NCI-H748 (cell line): Measurements from ENCODE around the gene TOMM40.
"Not testable (repeated sequence)": the region's sequence is repeated elsewhere in the genome, so short reads cannot be mapped to it uniquely, and the experiment has no call there.

Experiments
- DNase-seq: peaks from one replicate; lab custom pipeline; 2025; ENCODE audit not compliant: unreplicated experiment; lab: John Stamatoyannopoulos, UW

TOMM40 gene

DNA sequence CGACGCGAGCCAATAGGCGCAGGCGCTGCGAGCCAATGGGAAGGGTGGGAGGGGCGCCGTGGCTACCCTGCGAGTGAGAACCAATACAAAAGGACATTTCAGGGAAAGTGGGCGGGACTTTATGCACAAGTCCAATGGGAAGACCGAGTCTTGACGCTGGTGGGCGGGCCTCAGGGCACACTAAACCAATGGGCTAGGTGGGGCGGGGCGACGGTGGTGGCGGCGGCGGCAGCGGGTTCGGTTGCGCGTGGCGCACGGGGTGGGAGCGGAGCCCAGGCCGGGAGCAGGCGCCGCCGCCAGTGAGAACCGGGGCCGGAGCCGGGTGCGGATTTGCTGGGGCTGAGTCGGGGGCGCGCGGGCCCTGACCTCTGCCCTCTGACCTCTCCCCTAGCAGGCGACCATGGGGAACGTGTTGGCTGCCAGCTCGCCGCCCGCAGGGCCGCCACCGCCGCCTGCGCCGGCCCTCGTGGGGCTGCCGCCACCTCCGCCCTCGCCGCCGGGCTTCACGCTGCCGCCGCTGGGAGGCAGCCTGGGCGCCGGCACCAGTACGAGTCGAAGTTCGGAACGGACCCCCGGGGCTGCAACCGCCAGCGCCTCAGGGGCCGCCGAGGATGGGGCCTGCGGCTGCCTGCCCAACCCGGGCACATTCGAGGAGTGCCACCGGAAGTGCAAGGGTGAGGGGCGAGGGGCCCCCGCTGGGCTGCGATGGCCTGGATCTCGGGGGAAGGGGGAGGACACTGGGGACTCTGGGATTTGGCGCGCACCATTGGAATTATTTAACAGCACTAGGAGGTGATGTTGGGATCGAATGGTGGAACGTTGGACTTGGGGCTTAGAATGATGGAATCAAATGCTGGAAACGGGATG is at the start of gene TOMM40:
TSS of gene TOMM40 (plus strand) at position 239 of the 867 bp plus-strand sequence. CDS start at position 401, 162 bp downstream.
- DNase-seq, result peak; percentile 100

- DNase-seq, result no peak
These were observed 45.8 kb upstream of the TOMM40 start for GRCh38 chr19:44845286-44845611.

DNA sequence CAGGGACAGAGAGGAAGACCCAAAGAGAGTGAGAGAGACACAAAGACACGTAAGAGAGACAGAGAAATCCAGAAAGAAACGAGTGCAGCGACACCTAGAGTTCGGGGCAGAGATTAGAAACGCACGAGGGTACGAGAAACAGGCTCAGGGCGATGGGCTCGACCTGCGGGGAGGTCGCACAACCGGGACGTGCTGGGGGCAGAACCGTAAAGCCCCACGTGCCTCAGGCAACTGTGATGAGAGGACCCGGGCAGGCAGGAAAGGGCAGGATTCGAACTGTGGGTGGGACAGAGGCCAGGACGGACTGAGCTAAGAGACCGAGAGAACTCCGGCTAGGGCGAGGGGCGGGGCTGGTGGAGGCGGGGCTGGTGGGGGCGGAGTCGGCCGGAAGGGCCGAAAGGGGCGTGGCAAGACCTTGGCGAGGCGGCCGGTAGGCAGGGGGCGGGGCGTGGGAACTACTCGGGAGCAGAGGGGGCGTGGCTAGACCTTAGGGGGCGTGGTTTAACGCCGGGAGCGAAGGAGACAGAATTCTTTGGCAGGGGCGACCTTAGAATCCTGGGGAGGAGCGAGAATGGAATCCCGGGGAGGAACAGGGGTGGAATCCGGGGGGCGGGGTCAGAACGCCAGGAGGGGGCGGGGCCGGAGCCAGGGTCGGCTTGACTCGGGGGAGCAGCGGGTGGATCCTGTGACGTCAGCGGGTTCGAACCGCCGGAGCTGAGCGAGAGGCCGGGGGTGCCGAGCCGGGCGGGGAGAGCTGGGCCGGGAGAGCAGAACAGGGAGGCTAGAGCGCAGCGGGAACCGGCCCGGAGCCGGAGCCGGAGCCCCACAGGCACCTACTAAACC is 45.2 kb upstream of the TOMM40 start, which contains the start of gene NECTIN2:
TSS of gene NECTIN2 (plus strand) at position 686 of the 843 bp plus-strand sequence. CDS start 229 bp downstream, outside the sequence.
- peak; percentile 93 for DNase-seq

GRCh38 chr19:44846455-44847143 is 44.5 kb upstream of the TOMM40 start:
- peak; percentile 27 for DNase-seq

DNA sequence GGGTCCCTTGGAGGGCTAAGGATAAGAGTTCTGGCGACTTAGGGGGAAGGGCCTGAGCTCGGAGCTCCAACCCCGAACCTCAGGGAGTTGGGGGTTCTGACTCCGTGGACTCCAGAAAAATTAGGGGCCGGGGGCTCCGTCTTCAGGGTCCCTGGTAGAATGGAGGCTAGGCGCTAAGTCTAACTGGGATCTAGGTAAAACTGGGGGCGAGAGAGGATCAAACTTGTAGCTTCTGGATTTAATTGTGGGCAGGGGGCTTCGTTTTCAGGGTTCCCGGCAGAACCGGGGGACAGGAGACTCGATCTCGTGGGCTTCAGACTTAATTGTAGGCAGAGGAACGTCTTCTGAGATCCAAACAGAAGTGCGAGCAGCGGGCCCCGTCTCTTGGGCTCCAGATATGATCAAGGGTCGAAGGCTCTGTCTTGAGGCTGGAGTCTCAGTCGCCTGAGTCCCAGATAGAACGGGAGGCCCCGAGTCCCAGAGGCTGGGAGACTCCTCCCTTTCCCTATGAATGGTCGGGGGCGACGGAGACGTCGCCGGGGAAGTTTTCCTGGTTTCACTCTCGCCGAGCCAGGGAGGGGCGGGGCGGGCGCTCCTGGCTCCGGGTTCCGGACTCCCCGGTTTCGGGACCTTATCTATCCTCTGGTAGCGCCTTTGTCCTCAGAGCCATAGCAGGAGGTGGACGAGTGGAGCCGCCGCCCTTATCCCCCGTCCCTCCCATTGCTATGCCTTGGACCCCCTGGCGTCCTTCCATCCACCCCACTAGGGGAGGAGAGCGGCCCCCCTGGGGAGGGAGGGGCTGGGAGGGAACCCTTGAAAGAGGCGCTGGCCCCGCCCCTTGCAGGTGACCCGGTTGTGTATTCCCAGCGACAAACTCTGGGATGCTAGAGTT is 43.7 kb upstream of the TOMM40 start:
- peak; percentile 68 for DNase-seq

GRCh38 chr19:44848036-44848811 is 42.8 kb upstream of the TOMM40 start:
- no peak for DNase-seq

DNA sequence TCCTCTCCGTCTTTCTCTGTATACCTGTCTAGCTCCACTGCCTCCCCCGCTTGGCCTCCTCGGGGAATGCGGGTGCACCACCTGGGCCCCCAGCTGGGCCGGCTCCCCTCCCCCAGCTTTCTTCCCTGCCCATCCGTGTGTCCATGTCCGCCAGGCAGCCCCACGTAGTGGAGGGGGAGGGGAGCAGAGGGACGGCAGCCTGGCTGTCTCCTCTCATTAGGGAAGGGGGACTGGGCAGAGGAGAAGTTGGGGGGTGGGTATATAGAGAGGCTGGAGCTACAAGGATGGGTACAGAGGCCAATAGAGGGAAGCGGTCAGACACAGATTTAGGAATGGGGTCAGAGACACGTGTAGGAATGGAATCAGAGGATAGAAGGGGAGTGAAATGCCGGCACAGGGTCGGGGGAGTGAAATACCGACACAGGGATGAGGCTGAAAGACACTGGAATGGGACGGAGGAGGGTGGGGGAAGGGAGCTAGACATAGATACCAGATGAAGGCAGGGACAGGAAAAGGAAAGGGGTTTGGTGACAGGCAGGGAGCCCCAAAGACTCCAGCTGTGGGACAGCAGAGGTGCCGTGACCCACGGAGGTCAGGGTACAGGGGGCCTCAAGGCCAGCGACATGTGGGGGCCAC is 42.1 kb upstream of the TOMM40 start:
- DNase-seq, result no peak

DNA sequence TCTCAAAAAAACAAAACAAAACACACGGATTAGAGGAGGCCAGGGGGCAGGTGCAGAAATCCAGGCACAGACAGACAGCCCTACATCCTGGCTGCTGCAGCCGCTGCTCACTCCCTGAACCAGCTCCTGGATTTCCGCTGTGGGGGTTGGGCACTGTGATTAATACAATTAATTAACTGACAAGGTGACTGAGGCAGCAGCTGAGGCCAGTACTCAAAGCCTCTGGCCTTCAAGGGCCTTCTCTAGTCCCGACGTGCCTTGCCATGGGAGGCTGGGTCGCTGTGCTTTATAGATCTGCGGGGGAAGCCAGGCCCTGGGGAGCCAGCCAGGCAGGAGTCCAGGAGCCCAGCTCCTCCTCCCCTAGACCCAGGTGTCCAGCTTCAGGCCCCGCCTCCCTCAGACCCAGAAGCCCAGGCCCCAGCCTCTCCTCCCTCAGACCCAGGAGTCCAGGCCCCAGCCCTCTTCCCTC is 40.4 kb upstream of the TOMM40 start:
- no peak for DNase-seq

DNA sequence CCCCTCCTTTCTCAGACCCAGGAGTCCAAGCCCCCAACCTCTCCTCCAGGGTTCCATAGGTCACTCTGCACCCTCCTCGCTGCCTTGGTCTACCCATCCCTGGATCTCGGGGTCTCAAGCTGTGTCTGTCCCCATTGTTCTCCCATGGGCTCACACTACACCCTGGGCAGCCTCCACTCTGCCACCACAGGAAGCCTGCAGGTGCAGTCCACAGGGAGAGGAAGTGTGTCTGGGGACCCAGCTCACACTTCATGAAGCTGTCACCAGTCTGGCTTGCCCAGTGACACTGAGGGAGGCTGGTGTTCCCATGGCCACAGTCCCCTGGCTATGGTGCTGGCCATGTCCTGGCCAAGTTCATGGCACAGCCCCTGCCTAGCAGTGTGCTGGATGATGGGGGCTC is 39.6 kb upstream of the TOMM40 start:
- no peak for DNase-seq

DNA sequence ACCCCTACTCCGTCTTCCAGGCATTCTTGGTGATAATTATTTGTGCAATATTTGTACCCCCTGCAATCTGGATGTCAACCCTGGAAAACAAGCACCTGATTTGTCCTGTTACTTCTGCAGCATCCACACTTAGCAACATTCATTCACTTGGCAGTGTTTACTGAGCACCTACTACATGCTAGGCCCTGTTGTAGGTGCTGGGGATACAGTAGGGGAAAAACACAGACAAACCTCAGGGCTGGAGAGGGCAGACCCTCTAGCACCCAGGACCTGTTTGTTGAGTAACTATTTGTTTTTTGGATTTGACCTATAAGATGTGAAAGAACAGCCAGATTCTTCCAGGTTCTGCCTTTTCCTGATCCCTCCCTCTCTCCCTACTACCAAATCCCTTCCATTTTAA is 35.4 kb upstream of the TOMM40 start:
- DNase-seq, result no peak

- peak; percentile 14 for DNase-seq
These were observed 34.5 kb upstream of the TOMM40 start for GRCh38 chr19:44856421-44857083.

GRCh38 chr19:44857837-44858236 is 33.2 kb upstream of the TOMM40 start:
- no peak for DNase-seq

GRCh38 chr19:44861576-44861975 is 29.5 kb upstream of the TOMM40 start:
- DNase-seq, result not testable (repeated sequence)

- no peak for DNase-seq
These were observed 27.1 kb upstream of the TOMM40 start for GRCh38 chr19:44863990-44864389.

- no peak for DNase-seq
These were observed 25.8 kb upstream of the TOMM40 start for GRCh38 chr19:44865196-44865767.

GRCh38 chr19:44866664-44867063 is 24.4 kb upstream of the TOMM40 start:
- no peak for DNase-seq

GRCh38 chr19:44867578-44867977 is 23.5 kb upstream of the TOMM40 start:
- no peak for DNase-seq
